Lung (tissue), 12 donors: ENCODE results near the gene SELPLG. TPM values are rescaled to one million over a fixed set of nuclear protein-coding genes. Genes with fewer than 3 reads are reported as not detected.

ENCODE experiments used
- ATAC-seq: fragments of 200-7000 bp; cut with Tn5 transposase; one replicate; pipeline ENCODE4 v1.9.1; 2020; ENCODE audit warnings: moderate number of reproducible peaks; ENCODE audit not compliant: insufficient read depth, low FRiP score
- DNase-seq, 3 donors: peaks; one replicate each; pipeline ENCODE4 v3.0.0-alpha.2; 2013 to 2017
- H3K27ac ChIP-seq, 2 donors: one replicate each; pipeline ENCODE4 v1.5.1; 2013; ENCODE audit warnings: mild to moderate bottlenecking in 2 of 2, moderate library complexity in 2 of 2, control low read depth in 1 of 2, inconsistent platforms in 1 of 2, low read depth in 1 of 2, low read length in 1 of 2
- H3K27me3 ChIP-seq, 3 donors: one replicate each; pipeline ENCODE4 v1.5.1; 2013; ENCODE audit warnings: low read length in 2 of 3; ENCODE audit not compliant: control insufficient read depth in 3 of 3, insufficient read depth in 3 of 3
- H3K36me3 ChIP-seq, 4 donors: one replicate each; pipeline ENCODE4 v1.5.1; 2013; ENCODE audit warnings: low read length in 4 of 4, mild to moderate bottlenecking in 1 of 4, moderate library complexity in 1 of 4; ENCODE audit not compliant: control insufficient read depth in 4 of 4, insufficient read depth in 4 of 4
- H3K4me1 ChIP-seq, 5 donors: one replicate each; pipeline ENCODE4 v1.5.1; 2013; ENCODE audit warnings: low read length in 5 of 5, mild to moderate bottlenecking in 2 of 5, moderate library complexity in 1 of 5; ENCODE audit not compliant: control insufficient read depth in 5 of 5, insufficient read depth in 5 of 5
- H3K4me3 ChIP-seq: one replicate; pipeline ENCODE4 v1.5.1; 2013; ENCODE audit warnings: mild to moderate bottlenecking, control low read depth, moderate library complexity
- H3K9ac ChIP-seq, 2 donors: one replicate each; pipeline ENCODE4 v1.5.1; 2013; ENCODE audit warnings: low read length in 2 of 2, control low read depth in 1 of 2; ENCODE audit not compliant: insufficient read depth in 1 of 2
- H3K9me3 ChIP-seq, 4 donors: one replicate each; pipeline ENCODE4 v1.5.1; 2013; ENCODE audit warnings: low read length in 3 of 4, mild to moderate bottlenecking in 1 of 4, moderate library complexity in 1 of 4; ENCODE audit not compliant: control insufficient read depth in 4 of 4, insufficient read depth in 3 of 4
- CTCF ChIP-seq: IDR thresholded peaks from 2 replicates; pipeline ENCODE4 v1.5.1; 2012; ENCODE audit warnings: mild to moderate bottlenecking; ENCODE audit errors: control extremely low read depth, extremely low read depth
- WGBS, 2 donors: extraction: QIAGEN DNeasy Blood & Tissue Kit; methylation state at CpG; one replicate each; pipeline ENCODE4 v1.1.7; 2013; 5-methylcytosine and 5-hydroxymethylcytosine counted together
- polyA plus RNA-seq, 2 donors: library from polyadenylated mRNA; stranded (reverse); fragments of 200-250 nt; gene quantifications; one replicate each; pipeline ENCODE4 v1.2.1, GENCODE V29; 2013
- total RNA-seq, 2 donors: library from RNA; depleted of rRNA in 1 of 2; stranded (reverse); fragments of >200 nt in 1 of 2; gene quantifications; one replicate each; pipeline ENCODE4 v1.2.1, GENCODE V29; 2014 to 2021
- donor health status: control.
- donor health status: control.
- donor health status: Bipolar disorder and iron deficiency.
- donor health status: healthy.
- donor health status: DM: yes; HTN: yes; CAD: no.

Gene SELPLG
- total and polyA plus RNA-seq, 4 donors = 11.3 to 97.0 (median 30.5) TPM

- DNase-seq (no peak), ATAC-seq (no peak)
- Histone ChIP-seq H3K27ac (no peak overlapping the region), H3K36me3 (peaks cover 5 to 25% (median 11%) of the 10 kb centered on the region in 4 donors), H3K9me3 (no peaks in the 10 kb centered on the region), H3K4me3 (no peak overlapping the region), H3K27me3 (no peaks in the 10 kb centered on the region), H3K9ac (no peak overlapping the region), H3K4me1 (peaks cover 0 to 10% (median 0%) of the 10 kb centered on the region in 5 donors)
- TF ChIP-seq CTCF = no peak
- WGBS, 2 donors = 96 to 98% methylated on average over 4 of the region's 4 CpGs
These were observed 42.1 kb upstream of the SELPLG start for GRCh38 chr12:108675792-108676191.

GRCh38 chr12:108672054-108672453, 38.4 kb upstream of the SELPLG start:
- 91 to 92% methylated on average over 3 of the region's 3 CpGs for WGBS, 2 donors
- TF ChIP-seq CTCF = no peak

GRCh38 chr12:108671110-108671509, 37.4 kb upstream of the SELPLG start:
- Histone ChIP-seq H3K27me3 (no peaks in the 10 kb centered on the region), H3K4me3 (no peak overlapping the region), H3K9me3 (no peaks in the 10 kb centered on the region), H3K4me1 (peaks cover 0 to 14% (median 8%) of the 10 kb centered on the region in 5 donors), H3K36me3 (peaks cover 0 to 14% (median 1%) of the 10 kb centered on the region in 4 donors), H3K9ac (no peak overlapping the region), H3K27ac (no peak overlapping the region)
- TF ChIP-seq CTCF = no peak
- ATAC-seq (no peak), DNase-seq (no peak)
- 88 to 92% methylated on average over 3 of the region's 3 CpGs for WGBS, 2 donors

More at GRCh38 chr12:108672054-108672453, 38.4 kb upstream of the SELPLG start:
- DNase-seq = no peak
- no peaks in the 10 kb centered on the region for H3K9me3 ChIP-seq
- H3K9ac ChIP-seq = no peak overlapping the region
- peaks cover 0 to 12% (median 0%) of the 10 kb centered on the region in 5 donors for H3K4me1 ChIP-seq
- H3K27ac ChIP-seq = no peak overlapping the region
- no peak overlapping the region for H3K4me3 ChIP-seq
- H3K27me3 ChIP-seq = no peaks in the 10 kb centered on the region
- H3K36me3 ChIP-seq = peaks cover 1 to 18% (median 2%) of the 10 kb centered on the region in 4 donors
- ATAC-seq = no peak

GRCh38 chr12:108670066-108670631, 36.5 kb upstream of the SELPLG start:
- no peak for TF ChIP-seq CTCF
- peaks cover 0 to 23% (median 16%) of the 10 kb centered on the region in 5 donors for H3K4me1 ChIP-seq
- peaks cover 0 to 8% (median 1%) of the 10 kb centered on the region in 4 donors for H3K36me3 ChIP-seq
- no peak overlapping the region for H3K9ac ChIP-seq
- no peak overlapping the region for H3K27ac ChIP-seq
- H3K9me3 ChIP-seq = no peaks in the 10 kb centered on the region
- DNase-seq (no peak), ATAC-seq (no peak)
- WGBS, 2 donors = 85 to 88% methylated on average over 7 of the region's 7 CpGs
- no peak overlapping the region for H3K4me3 ChIP-seq
- no peaks in the 10 kb centered on the region for H3K27me3 ChIP-seq
